ENCODE measurements around the gene MIR17HG.

Gene MIR17HG

DNA sequence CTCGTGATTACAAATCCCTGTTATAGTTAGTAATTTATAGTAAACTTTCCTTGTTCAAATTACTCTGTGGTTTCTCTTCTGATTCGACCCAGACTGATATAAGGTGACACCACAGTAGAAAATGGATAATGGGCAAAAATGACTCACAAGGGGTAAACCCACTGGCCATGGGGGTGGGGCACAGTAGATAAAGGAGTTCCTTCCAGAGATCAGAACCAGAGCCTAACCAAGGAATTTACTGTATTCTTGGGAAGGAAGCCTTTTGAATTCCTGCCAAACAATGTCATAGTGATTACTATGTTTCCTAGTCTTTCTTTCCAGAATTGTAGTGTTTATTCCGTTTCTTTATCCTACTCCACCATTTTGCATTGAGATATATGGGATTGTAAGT lies 21.9 kb downstream of the MIR17HG start:
- DNase-seq, result no peak

DNA sequence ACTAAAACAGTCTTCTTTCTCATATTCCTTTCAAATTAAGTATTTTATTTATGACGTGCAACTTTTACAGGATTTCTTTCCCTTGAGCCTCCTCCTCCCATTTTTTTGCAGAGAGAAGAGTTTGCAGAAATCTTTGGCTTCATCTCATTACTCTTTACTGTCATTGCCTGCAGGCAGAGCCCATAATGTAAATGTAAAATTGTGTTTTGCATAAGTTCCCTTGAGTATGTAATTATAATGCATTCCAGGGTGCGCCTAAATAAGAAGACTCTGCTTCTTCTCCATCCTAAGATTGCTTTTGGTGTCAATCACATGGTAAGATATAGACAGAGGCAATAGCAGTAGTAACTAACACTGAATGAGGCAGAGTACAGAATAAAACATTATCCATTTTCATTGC lies 23.0 kb downstream of the MIR17HG start:
- DNase-seq, result no peak

DNA sequence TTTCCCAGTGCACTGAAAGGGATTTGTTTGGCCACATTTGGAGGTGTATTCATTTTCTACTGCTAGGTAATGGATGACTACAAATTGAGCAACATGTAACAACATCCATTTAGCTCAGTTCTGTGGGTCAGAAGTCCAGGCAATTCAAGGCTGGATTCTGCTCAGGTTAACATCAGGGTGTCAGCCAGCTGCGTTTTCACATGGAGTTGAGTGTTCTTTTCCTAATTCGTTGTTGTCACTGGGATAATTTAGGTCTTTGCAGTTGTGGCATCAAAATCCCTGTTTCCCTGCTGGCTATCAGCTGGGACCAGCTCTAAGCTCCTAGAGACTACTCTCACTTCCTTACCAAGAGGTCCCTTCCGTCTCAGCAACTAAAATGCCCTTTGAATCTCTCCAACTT lies 25.4 kb downstream of the MIR17HG start:
- no peak for DNase-seq

DNA sequence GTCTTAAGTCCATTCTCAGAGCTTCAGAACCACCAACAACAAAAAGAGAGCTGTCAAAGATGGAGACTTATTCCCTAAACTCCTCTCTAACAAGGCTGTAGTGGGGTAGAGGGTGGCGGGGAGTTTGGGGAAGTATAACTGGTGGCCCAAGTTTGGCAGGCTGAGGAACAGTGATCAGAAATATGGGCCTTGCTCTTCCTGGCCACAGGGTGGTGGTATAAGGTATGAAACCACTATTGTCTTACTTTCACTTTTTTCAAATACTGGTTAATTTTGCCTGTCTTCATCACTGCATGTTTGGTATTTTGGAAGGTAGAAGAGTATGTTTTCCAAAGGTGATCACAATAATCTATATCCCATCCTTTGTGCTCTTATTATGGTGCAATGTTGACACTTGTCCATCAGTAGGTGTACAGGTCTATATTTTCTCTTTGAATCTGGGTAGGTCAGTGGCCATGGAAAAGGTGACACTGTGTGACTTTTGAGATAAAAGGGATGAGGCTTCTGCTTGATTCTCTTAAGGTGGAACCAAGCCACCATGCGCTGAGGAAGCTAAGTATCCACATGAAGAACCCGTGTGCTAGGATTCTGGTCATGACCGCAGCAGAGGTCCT lies 27.7 kb downstream of the MIR17HG start:
- no peak for DNase-seq

DNA sequence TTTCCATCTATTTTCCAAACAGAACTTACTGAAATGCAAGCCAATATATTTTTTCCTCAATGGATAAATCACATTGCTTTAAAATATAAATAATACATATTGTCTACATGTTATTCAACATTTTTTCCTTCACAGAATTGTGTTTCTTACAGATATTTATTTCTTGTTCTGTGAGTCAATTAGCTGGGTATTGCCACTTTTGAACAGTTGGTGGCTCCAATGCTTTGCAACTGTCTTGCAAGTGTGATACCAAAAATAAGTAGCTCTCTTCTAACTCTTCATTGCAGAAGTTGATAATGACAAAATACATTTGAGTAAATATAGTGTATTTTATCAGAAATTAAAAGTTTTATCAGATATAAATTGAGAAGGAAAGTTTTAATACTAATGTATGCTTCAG lies 33.9 kb downstream of the MIR17HG start:
- no peak for DNase-seq

DNA sequence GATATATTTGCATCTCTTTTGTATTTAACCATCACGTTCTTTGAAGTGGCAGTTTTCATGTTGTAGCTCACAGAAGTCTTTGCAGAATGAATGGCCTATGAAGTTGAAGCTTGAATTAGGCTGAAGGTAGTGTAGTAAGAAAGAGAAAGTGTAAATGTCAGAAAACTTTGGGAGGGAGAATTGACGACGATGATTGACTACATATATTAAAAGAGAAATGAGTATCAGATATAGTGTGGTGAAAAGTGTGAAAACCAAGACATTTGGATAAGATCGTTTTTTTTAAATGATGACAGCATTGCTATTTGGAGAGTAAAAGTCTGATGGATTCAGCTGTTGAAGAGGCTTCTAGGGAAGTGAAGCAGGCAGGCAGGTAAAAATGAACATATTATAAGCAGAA lies 36.3 kb downstream of the MIR17HG start:
- DNase-seq, result no peak

DNA sequence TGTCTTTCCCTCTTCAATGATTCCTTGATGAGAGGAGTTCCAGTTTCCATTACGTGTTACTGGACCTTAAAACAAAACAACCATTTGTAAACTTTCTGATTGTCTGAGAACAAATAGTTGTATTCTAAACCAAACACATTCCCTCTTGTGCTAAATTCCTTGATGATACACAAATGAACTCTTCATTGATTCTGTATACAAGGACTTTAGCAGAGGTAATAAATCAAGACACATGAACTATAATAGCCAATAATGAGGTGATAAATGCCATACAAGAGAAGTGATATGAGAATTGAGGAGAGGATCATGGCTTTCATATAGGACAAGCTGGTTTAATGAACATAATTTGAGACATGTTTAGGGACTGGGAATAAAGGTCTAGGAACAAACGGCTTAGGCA lies 37.4 kb downstream of the MIR17HG start:
- no peak for DNase-seq

DNA sequence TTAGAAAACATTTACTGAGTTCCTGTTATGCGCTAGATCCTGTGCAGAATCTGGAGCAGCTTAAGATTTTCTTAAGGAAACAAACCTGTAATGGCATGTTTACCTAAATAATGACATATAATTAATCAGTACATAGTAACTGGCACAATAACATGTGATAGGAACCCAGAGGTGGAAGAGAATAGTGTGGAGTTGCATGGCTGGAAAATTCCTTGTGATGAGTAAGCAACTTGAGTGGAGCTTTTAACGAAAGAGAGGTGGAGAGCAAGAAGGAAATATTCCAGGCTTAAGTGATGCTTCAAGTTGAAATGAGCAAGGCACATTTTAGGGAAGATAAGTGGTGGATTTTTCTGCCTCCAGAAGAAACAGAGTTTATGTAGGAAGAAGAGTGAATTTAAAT lies 41.7 kb downstream of the MIR17HG start:
- DNase-seq, result no peak

DNA sequence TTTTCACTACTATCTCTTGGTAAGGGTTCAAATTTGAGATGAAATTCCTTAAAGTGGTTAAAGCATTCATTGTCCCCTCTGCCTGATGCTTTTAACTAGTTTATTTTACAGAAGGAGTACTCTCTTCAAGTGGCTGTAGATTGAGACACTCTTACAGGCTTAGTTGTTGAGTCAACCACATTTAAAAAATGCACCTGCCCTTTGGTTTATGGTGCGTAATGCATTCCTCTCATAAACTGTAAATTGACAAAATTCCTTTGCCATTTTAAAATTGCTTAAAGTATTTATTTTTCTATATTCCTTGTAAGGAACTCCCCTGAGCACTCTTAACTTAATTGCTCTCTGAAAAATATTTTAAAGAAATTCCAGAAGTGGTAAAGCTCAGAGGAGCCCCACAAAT lies 50.1 kb downstream of the MIR17HG start:
- DNase-seq, result no peak

DNA sequence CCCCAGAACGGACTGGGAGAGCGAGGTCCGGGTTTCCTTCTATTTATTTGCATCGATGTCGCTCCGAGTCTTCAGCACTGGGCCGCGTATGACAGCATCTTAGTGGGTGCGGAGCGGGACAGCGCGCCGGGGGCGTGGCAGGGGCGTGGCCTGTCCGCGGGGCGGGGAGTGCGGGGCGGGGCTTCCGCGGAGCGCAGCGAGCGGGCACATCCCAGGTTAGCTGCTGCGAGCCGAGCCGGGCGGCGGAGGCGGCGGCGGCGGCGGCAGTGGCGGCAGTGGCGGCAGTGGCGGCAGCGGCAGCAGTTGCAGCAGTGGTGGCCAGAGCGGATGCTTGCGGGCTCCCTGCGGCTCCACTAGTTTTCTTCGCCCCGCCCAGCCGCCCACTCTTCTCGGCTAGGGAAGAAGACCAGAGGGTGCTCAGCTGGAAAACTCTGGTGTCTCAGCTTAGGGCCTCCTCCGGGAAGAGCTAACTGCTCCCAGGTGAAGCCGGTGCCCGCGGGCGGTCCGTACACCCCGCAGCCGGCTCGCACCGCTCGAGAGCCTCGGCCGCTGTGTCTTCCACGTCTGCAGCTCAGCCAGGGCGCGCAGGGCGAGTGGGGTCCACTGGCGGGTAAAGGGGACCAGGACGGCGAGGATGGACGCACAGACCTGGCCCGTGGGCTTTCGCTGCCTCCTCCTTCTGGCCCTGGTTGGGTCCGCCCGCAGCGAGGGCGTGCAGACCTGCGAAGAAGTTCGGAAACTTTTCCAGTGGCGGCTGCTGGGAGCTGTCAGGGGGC lies 51.1 kb downstream of the MIR17HG start, which contains the start of gene GPC5:
Gene GPC5, plus strand, starts transcription at position 209 of the 776 bp plus-strand sequence.
- DNase-seq, result peak; percentile 40

DNA sequence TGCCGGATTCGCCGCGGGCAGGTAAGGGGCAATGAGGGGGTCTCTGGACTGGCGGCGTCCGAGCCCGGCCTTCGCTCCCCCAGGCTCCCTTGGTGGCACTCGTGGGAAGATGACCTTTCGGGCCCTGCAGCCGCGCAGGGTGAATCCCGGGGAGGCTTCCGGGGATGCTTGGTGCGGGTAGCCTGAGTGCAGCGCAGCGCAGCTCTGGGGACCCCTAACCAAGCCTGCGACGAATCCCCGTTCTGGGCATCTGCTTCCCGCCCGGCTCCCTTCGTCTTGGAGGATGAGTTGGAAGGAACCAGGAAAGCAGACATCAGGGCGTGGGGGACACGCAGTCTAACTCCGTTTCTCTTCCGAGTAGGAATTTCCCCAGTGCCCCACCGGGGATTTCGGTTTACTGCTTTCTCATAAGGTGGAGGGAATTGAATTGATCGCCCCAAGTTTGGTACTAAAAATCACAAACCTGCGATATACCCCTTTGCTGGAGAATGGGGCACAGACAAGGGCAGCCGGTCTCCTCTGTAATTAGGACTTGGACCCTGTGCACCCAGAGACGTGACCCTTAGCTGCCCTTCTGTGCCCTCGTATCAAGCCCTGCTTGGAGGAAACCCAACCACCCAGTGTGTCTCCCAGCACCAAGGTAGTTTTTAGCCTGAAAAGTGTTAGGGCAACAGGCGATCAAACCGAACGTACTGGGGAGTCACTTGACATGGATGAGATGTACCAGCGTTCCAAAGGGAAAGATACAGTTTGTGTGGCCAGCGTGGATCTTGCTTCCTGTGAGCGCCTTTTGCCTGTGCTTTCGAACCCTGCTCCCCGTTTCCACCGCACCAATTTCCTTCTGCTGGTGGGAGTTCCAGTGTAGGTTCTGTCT lies 51.9 kb downstream of the MIR17HG start:
- DNase-seq, result no peak

DNA sequence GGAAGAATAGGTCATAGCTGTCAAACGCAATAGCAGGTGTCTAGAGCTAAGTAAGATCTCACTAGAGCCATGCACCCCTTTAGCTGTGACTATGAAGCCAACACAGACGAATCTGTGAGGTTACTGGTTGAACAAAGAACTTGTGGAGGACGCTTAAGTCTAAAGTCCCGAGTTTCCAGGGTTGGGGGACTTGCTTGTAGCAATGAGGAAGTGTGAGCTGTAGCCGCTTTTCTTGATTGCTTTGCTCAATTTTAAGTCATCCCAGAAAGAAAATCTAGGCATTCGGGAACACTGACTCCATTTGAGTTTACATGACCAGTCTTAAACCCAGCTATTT lies 52.5 kb downstream of the MIR17HG start:
- no peak for DNase-seq

DNA sequence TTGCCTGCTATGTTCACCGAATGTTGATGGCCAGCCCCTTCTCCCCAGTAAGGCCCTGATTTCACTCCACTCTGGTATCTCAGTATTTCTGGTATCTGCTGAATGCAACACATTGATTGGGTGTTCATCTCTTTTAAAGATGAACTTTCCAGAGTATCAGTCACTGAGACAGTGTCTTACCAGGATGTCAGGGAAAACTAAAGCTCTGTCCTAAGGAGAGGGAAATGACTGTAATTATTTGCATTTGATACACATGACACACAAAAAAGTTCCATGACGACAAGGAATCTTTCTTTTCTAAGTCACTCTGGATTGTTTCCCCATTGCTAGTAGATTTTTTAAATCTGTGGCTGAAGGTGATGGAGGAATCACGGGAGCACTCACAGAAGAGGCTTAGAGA lies 53.2 kb downstream of the MIR17HG start:
- DNase-seq, result no peak

DNA sequence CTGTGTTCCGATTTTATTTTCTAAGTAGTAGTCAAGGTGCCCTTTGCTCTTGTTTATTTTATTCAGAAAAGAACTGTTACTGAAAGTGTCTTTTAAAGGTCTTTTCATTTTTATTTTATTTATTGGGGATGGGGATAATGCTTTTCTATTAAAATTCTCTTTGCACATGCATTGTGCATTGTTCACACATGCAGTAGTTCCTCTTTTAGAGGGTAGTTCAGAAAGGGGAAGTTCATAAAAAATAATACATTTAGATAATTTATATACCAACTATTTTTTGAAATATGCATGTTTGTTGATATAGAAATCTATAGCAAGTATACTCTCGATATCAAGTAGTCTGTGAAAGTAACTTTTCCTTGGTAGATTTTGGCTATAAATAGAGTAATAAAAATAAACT lies 54.4 kb downstream of the MIR17HG start:
- no peak for DNase-seq
